ENCODE data around the gene GLDN. TPM values are rescaled to one million over a fixed set of nuclear protein-coding genes. Genes with fewer than 3 reads are reported as not detected.

The GLDN gene
- total and polyA plus RNA-seq, 2 of the 8 experiments (the other 6 are each of a cell fraction or from before 2014, with no cell fraction given) = 0.24 to 0.50 TPM

- no peak overlapping the region for H4K5ac ChIP-seq (ENCODE audit: insufficient read length, low read depth, low read length)
- H3K23ac ChIP-seq (ENCODE audit: insufficient read length) = no peak overlapping the region
- H2BK120ac ChIP-seq (replicated peaks; ENCODE audit: low read depth, low read length) = no peak overlapping the region
- no peak overlapping the region for H2BK20ac ChIP-seq (ENCODE audit: low read length)
- H2AFZ ChIP-seq (ENCODE audit: low read length) = no peak overlapping the region
- no peaks in the 10 kb centered on the region for H3K4me1 ChIP-seq (replicated peaks in 1 of 4; ENCODE audit: control insufficient read depth in 3 of 4, insufficient read depth in 4 of 4, low read length in 3 of 4)
- no peaks in the 10 kb centered on the region for H3K36me3 ChIP-seq (ENCODE audit: control insufficient read depth in 2 of 4, insufficient read depth in 4 of 4, low read length in 3 of 4)
- DNase-seq (ENCODE audit: low read depth in 1 of 2, low spot score in 2 of 2) (no peak), FAIRE-seq (no peak)
- no peak overlapping the region for H2BK12ac ChIP-seq (ENCODE audit: low read depth, low read length)
- H2BK15ac ChIP-seq (ENCODE audit: low read length) = no peak overlapping the region
- H3K79me1 ChIP-seq (ENCODE audit: low read depth, low read length) = no peaks in the 10 kb centered on the region
- no peak overlapping the region for H3K14ac ChIP-seq (ENCODE audit: insufficient read length)
- H3K56ac ChIP-seq (replicated peaks; ENCODE audit: insufficient read length, low read depth, low read length) = no peak overlapping the region
- H3K79me2 ChIP-seq (ENCODE audit: control insufficient read depth in 1 of 2, insufficient read depth in 2 of 2, low read length in 2 of 2) = no peaks in the 10 kb centered on the region
- no peak overlapping the region for H3K9ac ChIP-seq (replicated peaks in 1 of 4; ENCODE audit: extremely low read depth in 1 of 4, low read depth in 3 of 4, low read length in 3 of 4)
- CTCF ChIA-PET (ENCODE audit: partially characterized antibody) = interaction anchor here (1.0 to 2.9 kb wide), 2 partner anchors 20 to 129 kb away, joined by 3 to 7 read pairs; partner anchors contain the start of gene GLDN
- H2AK5ac ChIP-seq (ENCODE audit: low read depth, low read length) = no peak overlapping the region
- no peak overlapping the region for H3K18ac ChIP-seq (ENCODE audit: extremely low read depth, low read length)
- H4K91ac ChIP-seq (replicated peaks; ENCODE audit: insufficient read length, low read length) = no peak overlapping the region
- POLR2A ChIA-PET (ENCODE audit: partially characterized antibody) = no interaction called here
- TF ChIP-seq SIRT6 (IDR thresholded peaks at IDR 0.05; ENCODE audit: low read length) (no peak), POU5F1 (IDR thresholded peaks at IDR 0.05; ENCODE audit: low read depth, low read length) (no peak), JUND (IDR thresholded peaks at IDR 0.05; ENCODE audit: low read length) (no peak), FOSL1 (IDR thresholded peaks at IDR 0.05; ENCODE audit: insufficient read depth, low read depth, low read length) (no peak), HDAC2 (IDR thresholded peaks at IDR 0.05; ENCODE audit: borderline replicate concordance in 1 of 2, low read depth in 2 of 2, low read length in 2 of 2) (no peak)
- no peak overlapping the region for H3K4ac ChIP-seq (replicated peaks; ENCODE audit: insufficient read length, low read depth, low read length)
- no peak overlapping the region for H3K4me3 ChIP-seq (ENCODE audit: extremely low read depth in 1 of 4, insufficient read depth in 2 of 4, low read depth in 3 of 4, low read length in 4 of 4)
- WGBS, 2 experiments (ENCODE audit: extremely low coverage in 1 of 2, insufficient coverage in 1 of 2, insufficient read length in 1 of 2, insufficient replicate concordance in 2 of 2, low coverage in 1 of 2, low lambda C conversion rate in 2 of 2, missing lambda C conversion rate in 1 of 2) = 80% methylated on average over 4 of the region's 4 CpGs; no CpG with 5 or more reads in 1 of the 2 experiments
- H4K8ac ChIP-seq (ENCODE audit: extremely low read depth, insufficient read depth, low read length) = no peak overlapping the region
- no peaks in the 10 kb centered on the region for H4K20me1 ChIP-seq (replicated peaks in 1 of 2; ENCODE audit: control insufficient read depth in 1 of 2, insufficient read depth in 2 of 2, low read length in 2 of 2)
- H3K9me3 ChIP-seq (ENCODE audit: insufficient read depth in 2 of 2, low read depth in 1 of 2, low read length in 1 of 2) = no peaks in the 10 kb centered on the region
- no peaks in the 10 kb centered on the region for H3K27me3 ChIP-seq (replicated peaks in 1 of 4; ENCODE audit: control insufficient read depth in 3 of 4, extremely low read depth in 1 of 4, insufficient read depth in 3 of 4, low read length in 3 of 4)
- H3K4me2 ChIP-seq (ENCODE audit: insufficient read depth in 1 of 2, low read depth in 2 of 2, low read length in 2 of 2) = no peak overlapping the region
- no peak overlapping the region for H3K27ac ChIP-seq (ENCODE audit: low read depth, low read length)
- no peaks in the 10 kb centered on the region for H3K23me2 ChIP-seq (ENCODE audit: low read depth, low read length)
- no peak overlapping the region for H2BK5ac ChIP-seq (ENCODE audit: low read depth, low read length)
These were observed 20.1 kb upstream of the GLDN start for GRCh38 chr15:51321316-51321715.
